22Rv1 (cell line): ENCODE data around the gene ERCC1.
"Not testable (repeated sequence)": the region's sequence is repeated elsewhere in the genome, so short reads cannot be mapped to it uniquely, and the experiment has no call there.

Experiments
- H3K27ac ChIP-seq: fragments of 450-650 bp; 2 replicates; pipeline ENCODE4 v1.5.1; 2017
- CTCF ChIP-seq: fragments of 450-650 bp; IDR thresholded peaks from 2 replicates; pipeline ENCODE4 v1.5.1; 2017; ENCODE audit warnings: mild to moderate bottlenecking
- ZFX ChIP-seq: fragments of 450-650 bp; IDR thresholded peaks from 2 replicates; pipeline ENCODE4 v1.6.1; 2017; ENCODE audit warnings: antibody characterized with exemption, borderline replicate concordance

ERCC1 gene

GRCh38 chr19:45440873-45441654 lies 17.3 kb upstream of the ERCC1 start:
- TF ChIP-seq ZFX (no peak), CTCF (no peak)
- peak overlapping the region; percentile 79 for H3K27ac ChIP-seq

- peak overlapping the region; percentile 79 for H3K27ac ChIP-seq
- no peak for TF ChIP-seq CTCF
- TF ChIP-seq ZFX, result no peak
Measured at GRCh38 chr19:45440259-45440638, 16.5 kb upstream of the ERCC1 start.

GRCh38 chr19:45439569-45440258 lies 16.0 kb upstream of the ERCC1 start:
- H3K27ac ChIP-seq, result peak overlapping the region; percentile 79
- TF ChIP-seq CTCF, result peak; percentile 100
- no peak for TF ChIP-seq ZFX

GRCh38 chr19:45439190-45439568 lies 15.5 kb upstream of the ERCC1 start:
- TF ChIP-seq ZFX (no peak), CTCF (no peak)
- peak overlapping the region; percentile 79 for H3K27ac ChIP-seq

- TF ChIP-seq ZFX (no peak), CTCF (no peak)
Measured at GRCh38 chr19:45437328-45437727, 13.6 kb upstream of the ERCC1 start.

GRCh38 chr19:45432543-45432942 lies 8.8 kb upstream of the ERCC1 start:
- not testable (repeated sequence) for H3K27ac ChIP-seq

More at GRCh38 chr19:45437328-45437727, 13.6 kb upstream of the ERCC1 start:
- no peak overlapping the region for H3K27ac ChIP-seq

GRCh38 chr19:45431008-45431407 lies 7.3 kb upstream of the ERCC1 start:
- not testable (repeated sequence) for H3K27ac ChIP-seq

GRCh38 chr19:45429896-45430295 lies 6.2 kb upstream of the ERCC1 start:
- H3K27ac ChIP-seq, result not testable (repeated sequence)
